Measurements from ENCODE around the gene PFDN6.
A peak's percentile ranks its signal among the peaks of the same experiment; 100 is the strongest.
"Not testable (repeated sequence)": the region's sequence is repeated elsewhere in the genome, so short reads cannot be mapped to it uniquely, and the experiment has no call there.

Gene PFDN6

GRCh38 chr6:33288921-33289783 is at the start of gene PFDN6, which contains the start of gene WDR46:
Gene PFDN6, plus strand, starts transcription at chr6:33289601. Its CDS starts 256 bp downstream, at chr6:33289857.
Gene WDR46, minus strand, starts transcription at chr6:33289239. Its CDS starts 69 bp downstream, at chr6:33289170.
- peak; percentile 71 to 78 for DNase-seq

- no peak for DNase-seq
Measured at GRCh38 chr6:33241968-33242367, 47.4 kb upstream of the PFDN6 start.

- no peak for DNase-seq
Measured at GRCh38 chr6:33243476-33243875, 45.9 kb upstream of the PFDN6 start.

GRCh38 chr6:33247977-33248642 is 41.3 kb upstream of the PFDN6 start:
- DNase-seq = peak; percentile 63 to 74

- DNase-seq = no peak
Measured at GRCh38 chr6:33248643-33248931, 40.8 kb upstream of the PFDN6 start.

- peak; percentile 92 to 96 for DNase-seq
Measured at GRCh38 chr6:33248932-33249731, 40.3 kb upstream of the PFDN6 start.

- no peak for DNase-seq
Measured at GRCh38 chr6:33249732-33250630, 39.4 kb upstream of the PFDN6 start.

GRCh38 chr6:33250731-33251130 is 38.7 kb upstream of the PFDN6 start:
- no peak for DNase-seq

- DNase-seq = no peak
Measured at GRCh38 chr6:33251395-33252012, 37.9 kb upstream of the PFDN6 start.

- DNase-seq = no peak
Measured at GRCh38 chr6:33252759-33253158, 36.6 kb upstream of the PFDN6 start.

GRCh38 chr6:33254591-33254990 is 34.8 kb upstream of the PFDN6 start:
- no peak for DNase-seq

- DNase-seq = no peak
Measured at GRCh38 chr6:33259032-33259431, 30.4 kb upstream of the PFDN6 start.

- DNase-seq = not testable (repeated sequence)
Measured at GRCh38 chr6:33262490-33262889, 26.9 kb upstream of the PFDN6 start.

GRCh38 chr6:33264015-33264414 is 25.4 kb upstream of the PFDN6 start:
- DNase-seq = no peak

- DNase-seq = no peak
Measured at GRCh38 chr6:33271117-33271467, 18.3 kb upstream of the PFDN6 start.

GRCh38 chr6:33271468-33272274 is 17.7 kb upstream of the PFDN6 start, which contains the start of the genes RPS18 and VPS52:
Gene RPS18, plus strand, starts transcription at chr6:33272075. Its CDS starts 45 bp downstream, at chr6:33272120.
Gene VPS52, minus strand, starts transcription at chr6:33271876. Its CDS starts 201 bp downstream, at chr6:33271675.
- peak; percentile 97 to 98 for DNase-seq

GRCh38 chr6:33272275-33273128 is 16.9 kb upstream of the PFDN6 start:
- no peak for DNase-seq

GRCh38 chr6:33273129-33273923 is 16.1 kb upstream of the PFDN6 start:
- DNase-seq = no peak

All from NCI-H1930 (cell line).